CD4-positive, CD25-positive, alpha-beta regulatory T cell (primary cell): ENCODE data around the gene ETV1. TPM values are rescaled to one million over a fixed set of nuclear protein-coding genes. Genes with fewer than 3 reads are reported as not detected.

Source experiments
- ATAC-seq, 2 donors: fragments of 150-1000 bp; cut with Tn5 transposase; one replicate each; pipeline ENCODE4 v1.10.0; 2021; ENCODE audit warnings: low read depth in 2 of 2, moderate number of reproducible peaks in 2 of 2, moderate library complexity in 1 of 2
- DNase-seq, 3 donors: peaks; one replicate each; pipeline versions ENCODE4 v3.0.0 to v3.0.0-alpha.2; 2012 to 2022; ENCODE audit warnings: mixed read lengths in 1 of 3
- H3K27ac ChIP-seq: one replicate; pipeline ENCODE4 v1.7.0; 2013; ENCODE audit warnings: mild to moderate bottlenecking, low read length; ENCODE audit not compliant: insufficient read depth, poor library complexity, severe bottlenecking
- H3K27me3 ChIP-seq: one replicate; pipeline ENCODE4 v1.7.0; 2013; ENCODE audit warnings: low read length; ENCODE audit not compliant: control insufficient read depth, insufficient read depth
- H3K36me3 ChIP-seq: one replicate; pipeline ENCODE4 v1.7.0; 2013; ENCODE audit warnings: mild to moderate bottlenecking, low read length, moderate library complexity; ENCODE audit not compliant: control insufficient read depth, insufficient read depth
- H3K4me1 ChIP-seq: 2 replicates; pipeline ENCODE4 v1.7.0; 2013; ENCODE audit warnings: mild to moderate bottlenecking, low read length; ENCODE audit not compliant: insufficient read depth, control insufficient read depth, poor library complexity, severe bottlenecking
- H3K4me3 ChIP-seq: one replicate; pipeline ENCODE4 v1.7.0; 2013; ENCODE audit warnings: low read depth, mild to moderate bottlenecking, low read length, moderate library complexity
- H3K9me3 ChIP-seq, 2 experiments: 1 replicate in 1 of 2; 2 replicates in 1 of 2; pipeline ENCODE4 v1.7.0; 2013; ENCODE audit warnings: low read length in 2 of 2, mild to moderate bottlenecking in 1 of 2, moderate library complexity in 1 of 2; ENCODE audit not compliant: control insufficient read depth in 2 of 2
- H3K27ac Mint-ChIP-seq, 3 donors: one replicate each; pipeline ENCODE4 v1.8.0; 2020 to 2022; ENCODE audit warnings: mild to moderate bottlenecking in 3 of 3, mixed read lengths in 3 of 3, moderate library complexity in 2 of 3
- H3K27me3 Mint-ChIP-seq: one replicate; pipeline ENCODE4 v1.8.0; 2022; ENCODE audit warnings: mild to moderate bottlenecking, mixed read lengths
- H3K36me3 Mint-ChIP-seq: one replicate; pipeline ENCODE4 v1.8.0; 2020; ENCODE audit warnings: mixed read lengths
- H3K4me1 Mint-ChIP-seq, 4 donors: one replicate each; pipeline ENCODE4 v1.8.0; 2020 to 2022; ENCODE audit warnings: mixed read lengths in 4 of 4, mild to moderate bottlenecking in 1 of 4
- H3K4me3 Mint-ChIP-seq, 4 donors: one replicate each; pipeline ENCODE4 v1.8.0; 2020 to 2022; ENCODE audit warnings: mild to moderate bottlenecking in 4 of 4, mixed read lengths in 4 of 4, moderate library complexity in 3 of 4
- H3K9me3 Mint-ChIP-seq, 7 donors: one replicate each; pipeline ENCODE4 v1.8.0; 2020 to 2022; ENCODE audit warnings: mixed read lengths in 7 of 7, mild to moderate bottlenecking in 3 of 7, moderate library complexity in 2 of 7
- polyA plus RNA-seq, 4 donors: library from polyadenylated mRNA; unstranded; fragments of 300-500 nt; fragmentation: Illumina TruSeq; gene quantifications; one replicate each; pipeline ENCODE4 v1.2.3, GENCODE V29; 2021
- total RNA-seq: library from RNA; stranded (reverse); gene quantifications from one replicate; pipeline ENCODE4 v1.2.3, GENCODE V29; 2022

The ETV1 gene
- total and polyA plus RNA-seq, 5 donors from 2014 or later, result 0.07 to 1.2 (median 0.48) TPM; not detected in 1

- Mint-ChIP-seq H3K27me3 (peaks cover 11% of the 10 kb centered on the region), H3K9me3 (peaks cover 0 to 6% (median 1%) of the 10 kb centered on the region in 7 donors), H3K27ac (no peak overlapping the region), H3K4me1 (no peaks in the 10 kb centered on the region), H3K36me3 (no peaks in the 10 kb centered on the region), H3K4me3 (no peak overlapping the region)
- Histone ChIP-seq H3K27ac (no peak overlapping the region), H3K4me3 (no peak overlapping the region), H3K4me1 (no peaks in the 10 kb centered on the region), H3K36me3 (no peaks in the 10 kb centered on the region), H3K9me3 (no peaks in the 10 kb centered on the region), H3K27me3 (no peaks in the 10 kb centered on the region)
- ATAC-seq (no peak), DNase-seq (no peak)
These were observed 148.2 kb downstream of the ETV1 start for GRCh38 chr7:13841284-13841683.
